ENCODE results near the gene ZNF554. TPM values are rescaled to one million over a fixed set of nuclear protein-coding genes. Genes with fewer than 3 reads are reported as not detected.

Gene ZNF554
- total and polyA plus RNA-seq, 4 donors, result 0.94 to 3.3 (median 2.1) TPM

DNA sequence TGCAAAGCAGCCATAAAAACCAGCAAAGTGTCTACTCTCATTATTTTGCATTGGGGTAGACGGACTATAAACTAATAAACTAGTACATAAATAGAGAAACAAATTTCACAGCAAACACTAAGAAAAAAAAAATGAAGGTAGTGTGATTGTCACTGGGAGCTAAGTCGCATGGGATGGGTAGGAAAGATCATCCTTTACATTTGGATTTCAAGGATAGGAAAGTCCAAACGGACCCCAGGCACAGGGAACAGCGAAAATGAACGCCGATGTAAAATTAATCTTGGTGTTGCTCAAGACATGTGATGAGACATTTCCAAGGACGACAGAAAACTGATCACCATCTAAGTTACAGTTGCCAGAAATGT is 35.9 kb upstream of the ZNF554 start:
- Histone ChIP-seq H3K9ac (ENCODE audit: low read depth in 1 of 2, low read length in 2 of 2) (peak overlapping the region in 1 of 2 donors; percentile 37), H3K27ac (ENCODE audit: low read depth in 1 of 2, low read length in 2 of 2) (peak overlapping the region; percentile 68 to 87), H3K9me3 (ENCODE audit: control insufficient read depth in 4 of 4, low read length in 3 of 4) (no peaks in the 10 kb centered on the region), H3K4me1 (ENCODE audit: control insufficient read depth in 4 of 4, insufficient read depth in 4 of 4, low read length in 3 of 4) (peaks cover 1 to 41% (median 30%) of the 10 kb centered on the region in 4 donors), H3K36me3 (ENCODE audit: control insufficient read depth in 4 of 4, insufficient read depth in 3 of 4, low read depth in 1 of 4, low read length in 3 of 4) (no peaks in the 10 kb centered on the region), H3K27me3 (ENCODE audit: control insufficient read depth in 4 of 4, insufficient read depth in 4 of 4, low read length in 3 of 4) (no peaks in the 10 kb centered on the region), H3K4me3 (ENCODE audit: low read depth in 1 of 3, low read length in 3 of 3) (no peak overlapping the region)
- DNase-seq (ENCODE audit: low spot score), result no peak
- WGBS, result 76% methylated on average over 7 of the region's 7 CpGs
- TF ChIP-seq, protein P1, sequence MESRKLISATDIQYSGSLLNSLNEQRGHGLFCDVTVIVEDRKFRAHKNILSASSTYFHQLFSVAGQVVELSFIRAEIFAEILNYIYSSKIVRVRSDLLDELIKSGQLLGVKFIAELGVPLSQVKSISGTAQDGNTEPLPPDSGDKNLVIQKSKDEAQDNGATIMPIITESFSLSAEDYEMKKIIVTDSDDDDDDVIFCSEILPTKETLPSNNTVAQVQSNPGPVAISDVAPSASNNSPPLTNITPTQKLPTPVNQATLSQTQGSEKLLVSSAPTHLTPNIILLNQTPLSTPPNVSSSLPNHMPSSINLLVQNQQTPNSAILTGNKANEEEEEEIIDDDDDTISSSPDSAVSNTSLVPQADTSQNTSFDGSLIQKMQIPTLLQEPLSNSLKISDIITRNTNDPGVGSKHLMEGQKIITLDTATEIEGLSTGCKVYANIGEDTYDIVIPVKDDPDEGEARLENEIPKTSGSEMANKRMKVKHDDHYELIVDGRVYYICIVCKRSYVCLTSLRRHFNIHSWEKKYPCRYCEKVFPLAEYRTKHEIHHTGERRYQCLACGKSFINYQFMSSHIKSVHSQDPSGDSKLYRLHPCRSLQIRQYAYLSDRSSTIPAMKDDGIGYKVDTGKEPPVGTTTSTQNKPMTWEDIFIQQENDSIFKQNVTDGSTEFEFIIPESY (IDR thresholded peaks at IDR 0.05), result no peak
- TF ChIP-seq RAD21 (IDR thresholded peaks at IDR 0.05) (no peak), SP1 (IDR thresholded peaks at IDR 0.05) (no peak), FOXA1 (IDR thresholded peaks at IDR 0.05) (no peak), FOXA2 (IDR thresholded peaks at IDR 0.05) (no peak), JUND (IDR thresholded peaks at IDR 0.05) (no peak), YY1 (IDR thresholded peaks at IDR 0.05) (no peak), HNF4G (IDR thresholded peaks at IDR 0.05) (no peak), RXRA (IDR thresholded peaks at IDR 0.05) (no peak), TAF1 (conservative IDR thresholded peaks at IDR 0.05) (no peak), HNF4A (conservative IDR thresholded peaks at IDR 0.05) (no peak), EGR1 (IDR thresholded peaks at IDR 0.05; ENCODE audit: low read depth in 2 of 2) (no peak), NR2F2 (IDR thresholded peaks at IDR 0.05) (no peak), GABPA (IDR thresholded peaks at IDR 0.05 in 1 of 2, conservative IDR thresholded peaks at IDR 0.05 in 1 of 2) (no peak)
- TF ChIP-seq, protein P2, sequence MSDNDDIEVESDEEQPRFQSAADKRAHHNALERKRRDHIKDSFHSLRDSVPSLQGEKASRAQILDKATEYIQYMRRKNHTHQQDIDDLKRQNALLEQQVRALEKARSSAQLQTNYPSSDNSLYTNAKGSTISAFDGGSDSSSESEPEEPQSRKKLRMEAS (IDR thresholded peaks at IDR 0.05), result no peak
- TF ChIP-seq, protein P3, sequence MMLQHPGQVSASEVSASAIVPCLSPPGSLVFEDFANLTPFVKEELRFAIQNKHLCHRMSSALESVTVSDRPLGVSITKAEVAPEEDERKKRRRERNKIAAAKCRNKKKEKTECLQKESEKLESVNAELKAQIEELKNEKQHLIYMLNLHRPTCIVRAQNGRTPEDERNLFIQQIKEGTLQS (IDR thresholded peaks at IDR 0.05), result no peak
- TF ChIP-seq, protein P4, sequence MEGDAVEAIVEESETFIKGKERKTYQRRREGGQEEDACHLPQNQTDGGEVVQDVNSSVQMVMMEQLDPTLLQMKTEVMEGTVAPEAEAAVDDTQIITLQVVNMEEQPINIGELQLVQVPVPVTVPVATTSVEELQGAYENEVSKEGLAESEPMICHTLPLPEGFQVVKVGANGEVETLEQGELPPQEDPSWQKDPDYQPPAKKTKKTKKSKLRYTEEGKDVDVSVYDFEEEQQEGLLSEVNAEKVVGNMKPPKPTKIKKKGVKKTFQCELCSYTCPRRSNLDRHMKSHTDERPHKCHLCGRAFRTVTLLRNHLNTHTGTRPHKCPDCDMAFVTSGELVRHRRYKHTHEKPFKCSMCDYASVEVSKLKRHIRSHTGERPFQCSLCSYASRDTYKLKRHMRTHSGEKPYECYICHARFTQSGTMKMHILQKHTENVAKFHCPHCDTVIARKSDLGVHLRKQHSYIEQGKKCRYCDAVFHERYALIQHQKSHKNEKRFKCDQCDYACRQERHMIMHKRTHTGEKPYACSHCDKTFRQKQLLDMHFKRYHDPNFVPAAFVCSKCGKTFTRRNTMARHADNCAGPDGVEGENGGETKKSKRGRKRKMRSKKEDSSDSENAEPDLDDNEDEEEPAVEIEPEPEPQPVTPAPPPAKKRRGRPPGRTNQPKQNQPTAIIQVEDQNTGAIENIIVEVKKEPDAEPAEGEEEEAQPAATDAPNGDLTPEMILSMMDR (IDR thresholded peaks at IDR 0.05; ENCODE audit: low read depth, low read length, missing input control), result no peak
- TF ChIP-seq, protein P5, sequence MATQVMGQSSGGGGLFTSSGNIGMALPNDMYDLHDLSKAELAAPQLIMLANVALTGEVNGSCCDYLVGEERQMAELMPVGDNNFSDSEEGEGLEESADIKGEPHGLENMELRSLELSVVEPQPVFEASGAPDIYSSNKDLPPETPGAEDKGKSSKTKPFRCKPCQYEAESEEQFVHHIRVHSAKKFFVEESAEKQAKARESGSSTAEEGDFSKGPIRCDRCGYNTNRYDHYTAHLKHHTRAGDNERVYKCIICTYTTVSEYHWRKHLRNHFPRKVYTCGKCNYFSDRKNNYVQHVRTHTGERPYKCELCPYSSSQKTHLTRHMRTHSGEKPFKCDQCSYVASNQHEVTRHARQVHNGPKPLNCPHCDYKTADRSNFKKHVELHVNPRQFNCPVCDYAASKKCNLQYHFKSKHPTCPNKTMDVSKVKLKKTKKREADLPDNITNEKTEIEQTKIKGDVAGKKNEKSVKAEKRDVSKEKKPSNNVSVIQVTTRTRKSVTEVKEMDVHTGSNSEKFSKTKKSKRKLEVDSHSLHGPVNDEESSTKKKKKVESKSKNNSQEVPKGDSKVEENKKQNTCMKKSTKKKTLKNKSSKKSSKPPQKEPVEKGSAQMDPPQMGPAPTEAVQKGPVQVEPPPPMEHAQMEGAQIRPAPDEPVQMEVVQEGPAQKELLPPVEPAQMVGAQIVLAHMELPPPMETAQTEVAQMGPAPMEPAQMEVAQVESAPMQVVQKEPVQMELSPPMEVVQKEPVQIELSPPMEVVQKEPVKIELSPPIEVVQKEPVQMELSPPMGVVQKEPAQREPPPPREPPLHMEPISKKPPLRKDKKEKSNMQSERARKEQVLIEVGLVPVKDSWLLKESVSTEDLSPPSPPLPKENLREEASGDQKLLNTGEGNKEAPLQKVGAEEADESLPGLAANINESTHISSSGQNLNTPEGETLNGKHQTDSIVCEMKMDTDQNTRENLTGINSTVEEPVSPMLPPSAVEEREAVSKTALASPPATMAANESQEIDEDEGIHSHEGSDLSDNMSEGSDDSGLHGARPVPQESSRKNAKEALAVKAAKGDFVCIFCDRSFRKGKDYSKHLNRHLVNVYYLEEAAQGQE (IDR thresholded peaks at IDR 0.05), result no peak
